Gastroesophageal sphincter (tissue), 3 donors: ENCODE results near the gene PRR22.

Source experiments
- CTCF ChIP-seq, 4 experiments: fragments of 200-600 bp in 2 of 4; fragments of 450-650 bp in 2 of 4; sonication (generic) in 1 of 4; IDR thresholded peaks; one replicate each; pipeline ENCODE4 v1.5.1; 2017 to 2019; ENCODE audit warnings: antibody characterized with exemption in 4 of 4, mild to moderate bottlenecking in 2 of 4, moderate library complexity in 2 of 4
- EP300 ChIP-seq: sonication (generic); formaldehyde crosslinking; IDR thresholded peaks from one replicate; pipeline ENCODE4 v1.6.1; 2017; ENCODE audit warnings: antibody characterized with exemption, mild to moderate bottlenecking
- POLR2A ChIP-seq, 2 donors: fragments of 450-650 bp; IDR thresholded peaks; one replicate each; pipeline ENCODE4 v1.6.1; 2017; ENCODE audit warnings: antibody characterized with exemption in 2 of 2, mild to moderate bottlenecking in 2 of 2, moderate library complexity in 1 of 2
- POLR2AphosphoS5 ChIP-seq: sonication (generic); formaldehyde crosslinking; IDR thresholded peaks from one replicate; pipeline ENCODE4 v1.6.1; 2017; ENCODE audit warnings: antibody characterized with exemption

- TF ChIP-seq CTCF (IDR thresholded peaks at IDR 0.05) (no peak), POLR2A (IDR thresholded peaks at IDR 0.05) (no peak), POLR2AphosphoS5 (no peak), EP300 (no peak)
These were observed 23.7 kb upstream of the PRR22 start for GRCh38 chr19:5808120-5808816.
